ENCODE data around the gene PSEN1.

- no peak for TF ChIP-seq CTCF (conservative IDR thresholded peaks at IDR 0.05; ENCODE audit: low read depth, low read length)
- no peak for TF ChIP-seq EZH2 (IDR thresholded peaks at IDR 0.05; ENCODE audit: low read length, unreplicated experiment)
These were observed 53.3 kb downstream of the PSEN1 start for GRCh38 chr14:73189651-73190050.

Data from PC-3 (cell line).